ENCODE measurements around the gene ACAA1. TPM values are rescaled to one million over a fixed set of nuclear protein-coding genes. Genes with fewer than 3 reads are reported as not detected.
"Not testable (repeated sequence)": the region's sequence is repeated elsewhere in the genome, so short reads cannot be mapped to it uniquely, and the experiment has no call there.

Gene ACAA1
- total RNA-seq, 1 donor from 2014 or later = 67.6 TPM

DNA sequence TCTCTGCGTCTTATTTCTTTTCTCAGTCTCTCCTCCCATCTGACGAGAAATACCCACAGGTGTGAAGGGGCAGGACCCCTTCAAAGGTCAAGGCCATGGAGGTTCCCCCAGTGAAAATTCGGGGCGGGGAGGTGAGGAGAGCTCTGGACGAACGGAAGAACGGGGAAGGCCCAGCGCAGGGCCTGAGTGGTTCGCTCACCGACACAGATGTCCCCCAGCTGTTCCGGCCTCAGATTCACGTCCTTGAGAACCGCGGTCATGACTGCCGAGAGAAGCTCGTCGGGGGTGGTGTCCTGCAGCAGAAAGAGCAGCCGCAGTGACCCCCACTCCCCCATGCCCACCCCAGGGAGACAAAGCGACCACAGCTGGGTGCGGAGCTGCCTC is 542 bp downstream of the ACAA1 start:
- DNase-seq (ENCODE audit: low spot score) = peak; percentile 90

DNA sequence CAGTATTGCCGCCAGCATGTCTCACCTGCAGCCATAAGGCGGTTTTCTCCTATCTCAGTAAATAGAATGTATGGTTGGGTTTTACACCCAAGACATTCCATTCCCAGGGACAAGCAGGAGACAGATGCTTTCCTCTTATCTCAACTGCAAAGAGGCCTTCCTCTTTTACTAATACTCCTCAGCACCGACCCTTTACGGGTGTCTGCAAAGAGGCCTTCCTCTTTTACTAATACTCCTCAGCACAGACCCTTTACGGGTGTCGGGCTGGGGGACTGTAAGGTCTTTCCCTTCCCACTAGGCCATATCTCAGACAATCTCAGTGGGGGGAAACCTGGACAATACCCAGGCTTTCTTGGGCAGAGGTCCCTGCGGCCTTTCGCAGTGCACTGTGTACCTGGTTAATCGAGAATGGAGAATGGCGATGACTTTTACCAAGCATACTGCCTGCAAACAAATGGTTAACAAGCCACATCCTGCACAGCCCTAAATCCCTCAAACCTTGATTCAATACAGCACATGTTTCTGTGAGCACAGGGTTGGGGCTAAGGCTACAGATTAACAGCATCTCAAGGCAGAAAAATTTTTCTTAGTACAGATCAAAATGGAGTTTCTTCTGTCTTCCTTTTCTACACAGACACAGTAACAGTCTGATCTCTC is 1.2 kb downstream of the ACAA1 start:
- peak; percentile 24 for DNase-seq (ENCODE audit: low spot score)

DNA sequence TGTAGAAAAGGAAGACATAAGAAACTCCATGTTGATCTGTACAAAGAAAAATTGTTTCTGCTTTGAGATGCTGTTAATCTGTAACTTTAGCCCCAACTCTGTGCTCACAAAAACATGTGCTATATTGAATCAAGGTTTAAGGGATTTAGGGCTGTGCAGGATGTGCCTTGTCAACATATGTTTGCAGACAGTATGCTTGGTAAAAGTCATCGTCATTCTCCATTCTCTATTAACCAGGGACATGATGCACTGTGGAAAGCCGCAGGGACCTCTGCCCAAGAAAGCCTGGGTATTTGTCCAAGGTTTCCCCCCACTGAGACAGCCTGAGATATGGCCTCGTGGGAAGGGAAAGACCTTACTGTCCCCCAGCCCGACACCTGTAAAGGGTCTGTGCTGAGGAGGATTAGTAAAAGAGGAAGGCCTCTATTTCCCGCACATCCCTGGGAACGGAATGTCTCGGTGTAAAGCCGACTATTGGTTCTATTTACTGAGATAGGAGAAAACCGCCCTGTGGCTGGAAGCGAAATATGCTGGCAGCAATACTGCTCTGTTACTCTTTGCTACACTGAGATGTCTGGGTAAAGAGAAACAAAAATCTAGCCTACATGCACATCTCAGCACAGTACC is 2.3 kb downstream of the ACAA1 start:
- DNase-seq (ENCODE audit: low spot score) = not testable (repeated sequence)

DNA sequence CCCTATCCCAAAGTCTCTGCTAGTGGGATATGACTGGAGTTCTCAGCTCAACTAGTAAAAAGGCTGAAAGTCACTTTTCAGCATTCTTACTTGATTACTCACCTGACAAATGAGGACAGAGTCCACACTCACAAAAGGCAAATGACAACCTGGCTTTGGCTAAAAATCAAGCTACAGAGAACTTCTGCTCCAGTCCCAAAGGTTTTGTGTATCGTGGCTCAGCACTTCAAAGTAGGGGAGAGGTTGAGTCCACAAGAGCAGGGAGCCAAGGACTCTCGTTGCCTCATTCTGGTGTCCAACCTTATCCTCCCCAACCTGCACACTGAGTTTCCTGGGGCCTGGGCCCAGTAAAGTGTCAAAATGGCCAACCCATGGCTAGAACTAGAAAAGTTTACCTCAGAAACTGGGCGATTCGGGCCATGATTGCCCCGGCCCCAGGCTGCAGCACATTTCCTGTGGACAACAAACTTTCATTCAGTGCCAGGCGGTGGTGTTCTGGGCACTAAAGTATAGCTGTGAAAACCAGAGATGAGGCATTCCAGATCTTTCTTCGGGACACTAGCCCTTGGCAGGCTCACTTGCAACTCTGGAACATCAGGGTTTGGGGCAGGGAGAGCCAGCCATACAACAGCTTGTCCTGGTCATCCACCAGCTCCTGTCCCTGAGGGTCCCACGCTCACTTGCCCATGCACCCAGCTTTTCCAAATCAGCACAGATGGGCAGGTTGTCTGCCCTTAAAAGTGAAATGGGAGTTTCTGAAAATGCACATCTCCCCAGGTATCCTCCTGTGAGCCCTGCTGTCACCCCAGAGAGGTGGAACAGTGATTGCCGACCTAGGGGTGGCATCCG is 3.1 kb downstream of the ACAA1 start:
- DNase-seq (ENCODE audit: low spot score) = peak; percentile 79

DNA sequence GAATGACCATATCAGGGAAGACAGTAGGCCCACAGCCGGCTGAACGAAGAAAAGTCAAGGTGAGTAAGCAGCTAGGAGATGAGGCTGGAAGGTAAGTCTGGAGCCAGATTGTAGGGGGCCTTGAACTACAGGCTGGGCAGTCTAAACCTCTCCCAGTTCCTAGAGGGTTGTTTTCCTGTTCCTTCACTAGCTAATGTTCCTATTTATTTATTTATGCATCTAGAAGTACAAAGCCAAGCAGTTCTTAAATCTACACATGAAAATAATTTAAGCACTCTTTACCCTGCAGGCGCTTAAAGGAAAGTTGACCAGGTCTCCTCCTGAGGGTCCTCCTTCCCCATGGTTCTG is 3.7 kb downstream of the ACAA1 start:
- DNase-seq (ENCODE audit: low spot score) = peak; percentile 43

DNA sequence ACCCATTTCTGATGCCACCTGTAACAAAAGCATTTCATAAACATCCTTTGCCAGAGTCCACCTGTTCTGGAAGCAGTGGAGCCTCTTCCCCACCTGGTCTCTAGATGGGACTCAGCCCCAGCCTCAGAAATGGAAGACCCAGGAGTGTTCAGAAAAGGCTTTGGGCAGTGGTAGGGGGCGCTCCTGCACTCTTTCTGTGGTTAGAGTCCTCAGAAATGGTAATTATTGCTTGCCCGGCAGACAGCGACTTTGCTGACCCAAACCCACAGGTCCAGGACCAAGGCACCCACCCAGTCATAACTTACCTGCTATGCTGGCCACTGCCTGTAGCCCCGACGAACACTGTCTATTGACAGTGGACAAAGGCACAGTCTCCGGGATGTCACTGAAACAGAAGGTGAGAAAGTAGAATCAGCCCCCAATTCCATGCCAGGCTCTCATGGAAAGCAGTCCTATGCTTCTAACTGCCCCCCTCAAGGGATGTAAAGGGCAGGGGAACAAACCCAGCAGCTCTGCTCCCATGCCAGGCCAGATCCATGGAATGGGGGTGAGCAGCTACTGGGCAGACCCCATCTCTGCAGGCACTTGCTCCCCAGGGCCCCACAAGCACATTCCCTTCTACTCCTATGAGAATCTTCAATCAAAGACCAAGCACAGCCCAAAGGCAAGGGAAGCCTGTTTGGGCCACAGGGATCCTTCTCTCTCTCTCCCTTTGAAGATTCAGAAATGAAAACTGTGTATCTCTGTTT is 5.1 kb downstream of the ACAA1 start:
- DNase-seq (ENCODE audit: low spot score) = peak; percentile 71

DNA sequence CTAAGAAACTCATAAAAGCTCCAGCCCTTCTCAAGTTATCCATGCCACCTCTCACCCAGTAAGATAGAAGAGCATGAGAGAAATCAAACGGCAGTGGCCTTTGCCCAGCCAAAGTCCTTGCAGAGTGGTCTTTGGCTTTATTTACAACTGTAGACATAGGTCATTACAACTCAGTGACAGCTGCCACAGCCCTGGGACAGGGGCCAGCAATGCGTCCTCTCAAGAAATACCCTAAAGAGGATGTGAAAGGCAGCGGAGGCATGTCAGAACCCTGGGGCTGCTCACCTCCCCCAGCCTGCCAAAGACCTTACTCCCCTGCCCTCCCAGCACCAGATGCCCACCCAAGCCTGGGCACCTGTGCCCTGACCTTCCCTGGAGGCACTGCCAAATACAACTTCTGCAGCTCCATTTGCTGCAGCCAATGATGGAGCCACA is 6.3 kb downstream of the ACAA1 start:
- peak; percentile 62 for DNase-seq (ENCODE audit: low spot score)

DNA sequence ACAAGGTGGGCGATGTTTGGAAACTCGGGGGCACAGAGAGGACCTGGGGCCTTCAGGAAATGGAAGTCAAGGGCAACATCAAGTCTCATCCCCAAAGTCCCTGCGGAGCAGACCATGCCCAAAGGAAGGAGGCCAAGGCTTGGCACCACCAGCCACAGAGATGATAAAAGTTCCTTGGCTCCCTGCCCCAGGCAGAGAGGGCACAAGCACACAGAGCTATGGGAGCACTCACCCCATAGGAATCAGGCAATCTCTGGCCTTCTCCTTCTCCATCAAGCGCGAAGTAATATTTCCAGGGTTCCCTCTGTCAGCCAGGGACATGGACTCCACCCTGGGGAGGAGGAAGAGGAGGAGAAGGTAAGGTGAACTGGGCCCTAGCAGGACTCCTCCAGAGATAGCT is 7.9 kb downstream of the ACAA1 start:
- DNase-seq (ENCODE audit: low spot score) = peak; percentile 51

DNA sequence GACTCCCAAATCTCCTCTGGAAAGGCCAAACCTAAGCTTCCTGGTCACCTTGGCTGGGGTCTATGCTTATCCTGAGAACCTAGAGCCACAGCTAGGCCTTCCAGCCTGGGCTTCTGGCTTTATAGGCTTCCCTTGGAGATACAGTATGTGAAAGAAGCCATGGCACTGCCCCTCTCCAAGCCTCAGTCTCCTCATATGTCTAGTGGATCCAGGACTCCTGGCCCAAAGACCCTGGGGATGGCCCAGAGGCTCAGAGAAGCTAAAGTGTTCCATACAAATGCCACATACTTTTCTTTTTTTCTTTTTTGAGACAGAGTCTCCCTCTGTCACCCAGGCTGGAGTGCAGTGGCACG is 8.6 kb downstream of the ACAA1 start:
- DNase-seq (ENCODE audit: low spot score) = no peak

DNA sequence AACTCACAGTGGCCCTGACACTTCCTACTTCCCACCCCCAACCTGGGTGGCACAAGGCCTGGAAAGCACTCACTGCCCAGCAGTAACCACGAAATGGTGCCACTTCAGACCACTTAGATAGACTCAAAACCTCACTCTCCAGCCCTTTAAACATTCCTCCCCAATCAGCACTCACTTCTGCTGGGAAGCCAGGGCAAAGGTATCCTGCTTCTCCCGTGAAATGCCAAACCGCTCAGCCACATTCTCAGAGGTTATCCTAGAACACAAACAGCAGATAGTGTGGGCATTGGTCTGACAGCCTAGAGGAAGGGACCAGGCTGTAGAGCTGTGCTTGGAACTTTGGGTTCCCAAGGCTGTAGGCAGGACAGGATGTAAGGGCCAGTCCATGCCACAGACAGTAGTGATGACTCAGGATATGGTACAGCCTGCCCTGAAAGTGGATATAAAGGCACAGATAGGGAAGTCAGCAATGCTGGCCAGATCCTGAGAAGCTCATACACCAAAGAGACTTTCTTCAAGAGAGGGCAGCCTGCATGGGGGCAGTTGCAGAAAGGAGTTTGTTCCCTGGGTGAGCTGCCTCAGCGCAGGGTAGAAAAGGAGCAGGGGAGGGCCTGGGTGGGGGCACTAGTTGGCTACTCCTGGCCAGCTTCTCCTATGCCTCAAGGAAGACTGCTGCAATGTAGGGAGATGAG is 9.2 kb downstream of the ACAA1 start:
- DNase-seq (ENCODE audit: low spot score) = peak; percentile 35

DNA sequence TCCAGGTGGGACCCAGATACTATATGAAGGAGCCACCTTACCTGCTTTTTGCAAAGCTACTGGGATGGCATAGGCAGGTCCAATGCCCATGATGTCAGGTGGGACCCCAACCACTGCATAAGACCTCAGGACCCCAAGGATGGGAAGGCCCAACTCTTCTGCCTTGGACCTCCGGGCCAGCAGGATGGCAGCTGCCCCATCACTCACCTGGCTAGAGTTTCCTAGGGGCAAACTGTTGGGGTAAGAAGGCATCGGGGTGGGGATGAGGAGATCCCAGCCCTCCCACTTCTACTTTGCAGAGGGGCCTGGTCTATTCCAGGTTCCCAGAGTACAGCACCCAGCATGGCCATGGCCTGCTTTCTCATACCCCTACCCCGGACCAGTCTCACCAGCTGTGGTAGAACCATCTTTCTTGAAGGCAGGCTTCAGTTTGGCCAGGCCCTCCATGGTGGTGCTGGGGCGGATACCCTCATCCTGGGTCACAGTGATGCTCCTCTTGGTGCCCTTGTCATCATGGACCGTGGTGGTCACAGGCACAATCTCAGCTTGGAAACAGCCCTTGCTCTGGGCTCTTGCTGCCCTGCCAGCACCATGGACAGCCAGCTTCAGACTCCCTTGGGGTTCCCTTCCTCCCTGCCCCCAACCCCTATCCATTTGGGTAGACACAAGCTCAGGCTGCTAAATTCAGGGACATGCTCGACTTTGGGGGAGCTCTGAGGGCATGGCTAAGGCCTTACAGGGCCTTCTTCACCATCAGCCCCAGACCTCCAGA is 10.6 kb downstream of the ACAA1 start:
- peak; percentile 39 for DNase-seq (ENCODE audit: low spot score)

DNA sequence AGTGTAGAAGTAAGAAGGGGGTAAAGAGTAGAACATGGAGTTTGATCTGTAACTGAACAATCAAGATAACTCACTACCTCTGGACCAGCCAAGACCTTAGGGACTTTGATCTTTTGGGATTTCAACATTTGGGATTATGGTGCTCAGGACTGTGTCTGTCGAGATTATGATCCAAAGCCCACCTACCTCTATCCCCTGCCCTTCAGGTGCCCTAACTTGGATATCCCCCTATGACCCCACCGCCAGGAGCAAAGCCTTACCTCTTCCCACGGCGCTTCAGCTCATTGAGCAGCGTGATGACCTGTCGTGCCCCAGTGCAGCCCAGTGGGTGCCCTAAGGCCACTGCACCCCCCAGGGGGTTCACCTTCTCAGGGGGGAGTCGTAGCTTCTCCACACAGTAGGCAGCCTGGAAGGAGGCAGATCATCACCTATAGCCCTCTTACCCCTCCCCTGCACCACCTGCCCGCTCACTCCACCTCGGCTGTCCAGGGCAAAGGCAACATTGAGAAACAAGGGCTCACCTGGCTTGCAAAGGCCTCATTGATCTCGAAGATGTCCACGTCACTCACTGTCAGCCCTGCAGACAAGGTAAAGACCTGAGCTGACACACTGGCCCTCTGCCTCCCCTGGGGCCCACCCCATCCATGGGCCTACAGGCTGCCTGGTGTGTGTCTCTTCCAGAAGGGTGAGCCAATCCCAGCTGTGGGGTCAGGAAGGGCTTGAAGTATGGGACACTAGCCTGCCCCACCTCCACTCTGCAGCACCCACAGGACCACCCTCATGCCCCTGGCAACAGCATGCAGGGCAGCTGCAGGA is 11.4 kb downstream of the ACAA1 start:
- peak; percentile 72 for DNase-seq (ENCODE audit: low spot score)

DNA sequence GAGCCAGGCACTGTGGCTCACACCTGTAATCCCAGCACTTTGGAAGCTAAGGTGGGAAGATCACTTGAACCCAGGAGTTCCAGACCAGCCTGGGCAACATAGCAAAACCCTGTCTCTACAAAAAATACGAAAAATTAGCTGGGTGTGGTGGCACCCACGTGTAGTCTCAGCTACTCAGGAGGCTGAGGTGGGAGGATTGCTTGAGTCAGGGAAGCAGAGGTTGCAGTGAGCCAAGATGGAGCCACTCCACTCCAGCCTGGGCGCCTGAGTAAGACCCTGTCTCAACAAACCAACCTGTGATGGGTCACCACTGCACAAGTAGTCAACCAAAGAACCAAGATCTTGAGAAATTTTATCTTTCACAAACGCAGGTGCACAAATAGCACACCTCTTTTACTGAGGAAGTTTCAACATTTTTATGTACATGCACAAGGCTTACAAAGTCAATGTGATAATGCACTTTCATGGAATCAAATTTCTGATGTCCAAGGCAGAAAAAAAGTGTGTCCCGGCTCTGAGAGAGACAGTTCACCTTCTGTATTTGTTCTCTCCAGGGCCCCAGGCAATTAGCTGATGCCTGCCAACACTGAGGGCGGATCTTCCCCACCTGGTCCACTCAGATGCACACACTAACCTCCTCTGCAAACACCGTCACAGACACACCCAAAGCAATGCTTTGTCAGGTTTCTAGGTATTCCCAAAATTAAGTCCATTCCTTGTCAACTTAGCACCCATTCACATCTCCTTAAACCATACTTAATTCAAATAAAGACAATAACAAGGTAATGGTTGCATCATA is 12.4 kb downstream of the ACAA1 start:
- DNase-seq (ENCODE audit: low spot score) = peak; percentile 33

DNA sequence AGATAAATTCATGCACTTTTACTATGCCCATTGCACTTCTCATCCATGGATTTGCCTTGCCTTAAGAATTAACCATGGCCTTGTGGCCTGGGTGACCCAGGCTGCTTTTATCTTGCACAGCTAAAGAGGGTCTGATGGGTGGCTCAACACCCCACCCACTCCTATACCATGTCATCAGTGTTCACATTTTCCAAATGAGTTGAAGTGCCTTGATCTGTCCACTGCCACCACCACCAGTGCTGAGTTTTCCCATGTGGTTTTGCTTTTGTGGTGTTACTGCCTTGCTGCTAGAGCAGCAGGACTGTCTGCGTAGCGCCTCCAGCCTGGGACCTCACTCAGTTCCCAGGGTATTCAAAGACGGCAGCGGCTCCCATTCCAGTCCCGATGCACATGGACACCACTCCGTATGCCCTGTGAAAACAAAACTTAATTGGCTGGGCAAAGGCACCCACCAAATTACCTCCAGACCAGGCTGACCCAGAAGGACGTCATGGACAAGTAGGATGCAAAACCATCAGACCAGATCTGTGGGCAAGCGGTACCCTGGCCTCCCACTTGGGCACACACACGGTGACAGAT is 14.1 kb downstream of the ACAA1 start:
- peak; percentile 62 for DNase-seq (ENCODE audit: low spot score)

DNA sequence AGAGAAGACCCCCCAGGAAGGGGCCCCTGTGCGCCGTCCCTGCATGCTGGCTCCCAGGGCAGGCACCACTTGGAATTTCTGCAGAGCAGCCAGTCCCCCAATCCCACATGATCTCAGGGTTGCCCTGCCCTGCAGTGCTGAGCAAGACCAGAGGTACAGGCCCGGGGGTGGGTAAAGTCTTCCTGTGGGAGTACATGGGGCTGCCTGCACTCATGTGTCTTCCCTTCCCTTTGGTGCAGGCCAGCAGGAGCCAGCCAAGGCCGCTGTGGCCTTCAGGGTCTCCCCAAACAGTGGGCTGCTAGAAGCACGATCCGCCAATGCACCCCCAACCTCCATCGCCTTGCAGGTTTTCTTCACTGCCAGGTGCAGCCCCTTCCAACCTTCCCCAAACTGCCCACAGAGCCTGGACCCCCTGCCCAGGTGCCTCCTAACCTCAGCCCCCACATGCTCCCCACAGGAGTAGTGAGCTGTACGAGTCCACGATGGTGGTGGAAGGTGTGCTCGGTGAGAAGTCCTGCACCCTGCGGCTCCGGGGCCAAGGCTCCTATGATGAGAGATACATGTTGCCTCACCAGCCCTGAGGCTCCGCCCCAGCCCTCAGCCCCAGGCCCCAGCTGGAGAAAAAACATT is 15.0 kb downstream of the ACAA1 start:
- peak; percentile 77 for DNase-seq (ENCODE audit: low spot score)

DNA sequence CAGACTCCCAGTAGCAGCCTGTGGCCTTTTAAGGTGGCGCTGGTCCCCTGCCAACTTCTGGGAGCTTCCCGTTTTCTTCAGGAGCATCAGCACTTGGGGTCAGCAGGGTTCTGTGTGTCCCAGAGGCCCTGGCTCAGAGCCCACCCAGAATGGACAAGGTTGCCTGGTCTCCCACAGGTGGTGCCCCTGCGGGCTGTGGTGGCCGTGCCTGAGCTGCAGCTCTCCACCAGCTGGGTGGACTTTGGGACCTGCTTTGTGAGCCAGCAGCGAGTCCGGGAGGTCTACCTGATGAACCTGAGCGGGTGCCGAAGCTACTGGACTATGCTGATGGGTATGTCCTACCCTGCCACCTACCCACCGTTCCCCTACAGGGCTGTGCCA is 15.5 kb downstream of the ACAA1 start:
- DNase-seq (ENCODE audit: low spot score) = peak; percentile 82

DNA sequence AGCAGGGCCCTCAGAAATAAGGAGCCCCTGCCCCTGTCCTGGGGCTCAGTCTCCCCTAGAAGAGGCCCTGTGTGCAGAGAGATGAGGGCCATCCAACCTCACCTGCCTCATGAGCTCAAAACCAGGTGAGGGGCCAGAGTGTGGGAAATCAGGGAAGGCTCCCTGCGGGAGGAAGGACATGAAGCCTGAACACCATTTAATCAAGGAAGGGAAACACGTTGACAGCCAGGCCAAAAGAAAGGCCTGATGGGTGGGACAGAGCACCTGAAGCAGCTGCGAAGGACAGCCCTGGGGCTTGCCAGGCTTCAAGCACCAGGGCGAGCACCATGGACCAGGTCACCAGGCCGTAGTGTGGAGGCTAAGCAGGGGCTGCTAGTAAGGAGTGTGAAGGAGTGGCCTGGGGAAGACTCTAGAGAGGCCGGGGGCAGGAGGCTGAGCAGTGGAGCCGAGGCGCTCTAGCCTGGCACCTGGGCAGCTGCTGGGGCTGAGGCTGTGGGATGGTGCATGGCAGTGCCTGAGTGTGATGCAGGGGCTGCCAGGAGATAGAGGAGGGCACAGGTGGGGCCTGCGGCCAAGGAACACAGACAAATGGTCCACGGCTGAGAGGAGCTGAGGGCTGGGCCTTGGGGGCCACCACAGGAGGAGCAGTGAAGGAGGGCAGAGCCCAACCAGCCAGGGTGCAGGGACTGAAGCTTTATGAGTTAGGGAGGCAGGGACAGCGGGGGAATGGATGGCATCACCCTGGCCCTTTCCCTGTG is 16.1 kb downstream of the ACAA1 start:
- no peak for DNase-seq (ENCODE audit: low spot score)
